Stimulated activated CD8-positive, alpha-beta memory T cell treated with anti-CD3 and anti-CD28 coated beads, Interleukin-12 subunit alpha, Interleukin-12 subunit beta, amount 100 ng/mL, for 24 hours (primary cell): ENCODE measurements around the gene GALC.

Experiments used
- DNase-seq: peaks from one replicate; pipeline ENCODE4 v3.0.0-alpha.2; 2020; ENCODE audit errors: extremely low read depth

The GALC gene

GRCh38 chr14:87960013-87960787, 32.8 kb downstream of the GALC start:
- DNase-seq: no peak

- DNase-seq: no peak
These were observed 37.5 kb downstream of the GALC start for GRCh38 chr14:87955501-87955900.

GRCh38 chr14:87952307-87953094, 40.5 kb downstream of the GALC start:
- DNase-seq: no peak

- no peak for DNase-seq
These were observed 47.9 kb downstream of the GALC start for GRCh38 chr14:87944987-87945604.

GRCh38 chr14:87940894-87941293, 52.1 kb downstream of the GALC start:
- DNase-seq: no peak

GRCh38 chr14:87940382-87940781, 52.6 kb downstream of the GALC start:
- no peak for DNase-seq

GRCh38 chr14:87935886-87936285, 57.1 kb downstream of the GALC start:
- no peak for DNase-seq

GRCh38 chr14:87935081-87935828, 57.7 kb downstream of the GALC start:
- no peak for DNase-seq

GRCh38 chr14:87934185-87934584, 58.8 kb downstream of the GALC start:
- no peak for DNase-seq

- DNase-seq: no peak
These were observed 76.1 kb downstream of the GALC start for GRCh38 chr14:87916886-87917275.

- DNase-seq: no peak
These were observed 76.7 kb downstream of the GALC start for GRCh38 chr14:87916103-87916885.

GRCh38 chr14:87908550-87908949, 84.4 kb downstream of the GALC start:
- no peak for DNase-seq

GRCh38 chr14:87901652-87902051, 91.3 kb downstream of the GALC start:
- no peak for DNase-seq

GRCh38 chr14:87901236-87901635, 91.7 kb downstream of the GALC start:
- no peak for DNase-seq

- no peak for DNase-seq
These were observed 93.8 kb downstream of the GALC start for GRCh38 chr14:87899228-87899627.

- no peak for DNase-seq
These were observed 94.7 kb downstream of the GALC start for GRCh38 chr14:87898301-87898700.

- DNase-seq: no peak
These were observed 96.3 kb downstream of the GALC start for GRCh38 chr14:87896393-87897380.

- DNase-seq: no peak
These were observed 98.1 kb downstream of the GALC start for GRCh38 chr14:87894920-87895319.

- no peak for DNase-seq
These were observed 100.2 kb downstream of the GALC start for GRCh38 chr14:87892763-87893162.
